GM18505 (cell line): Measurements from ENCODE around the gene RAB23.

Experiments
- ATAC-seq: cut with Tn5 transposase; IDR thresholded peaks from one replicate; pipeline ENCODE4 v1.9.1; 2021; ENCODE audit not compliant: unreplicated experiment
- POLR2A ChIP-seq: IDR thresholded peaks from 4 replicates; pipeline ENCODE4 v1.6.1; 2011; ENCODE audit warnings: borderline replicate concordance; ENCODE audit not compliant: insufficient read depth, insufficient read length; ENCODE audit errors: extremely low read depth

Gene RAB23

DNA sequence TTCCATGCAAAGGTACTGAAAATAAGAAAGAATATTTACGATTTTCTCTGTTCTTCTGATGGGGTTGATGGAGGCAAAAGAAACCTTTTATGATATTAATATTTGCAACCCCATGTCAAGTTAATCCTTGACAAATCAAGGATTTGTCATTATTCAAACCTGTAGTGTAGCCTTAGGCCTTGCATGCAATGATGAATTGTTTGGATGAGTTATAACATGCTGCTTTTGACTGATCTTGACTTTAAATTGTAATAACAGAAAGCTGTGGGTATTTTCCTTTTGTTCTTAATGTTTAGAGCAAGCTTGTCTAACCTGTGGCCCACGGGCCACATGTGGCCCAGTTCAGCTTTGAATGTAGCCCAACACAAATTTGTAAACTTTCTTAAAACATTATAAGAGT is 63.0 kb downstream of the RAB23 start:
- TF ChIP-seq POLR2A: no peak
- no peak for ATAC-seq

DNA sequence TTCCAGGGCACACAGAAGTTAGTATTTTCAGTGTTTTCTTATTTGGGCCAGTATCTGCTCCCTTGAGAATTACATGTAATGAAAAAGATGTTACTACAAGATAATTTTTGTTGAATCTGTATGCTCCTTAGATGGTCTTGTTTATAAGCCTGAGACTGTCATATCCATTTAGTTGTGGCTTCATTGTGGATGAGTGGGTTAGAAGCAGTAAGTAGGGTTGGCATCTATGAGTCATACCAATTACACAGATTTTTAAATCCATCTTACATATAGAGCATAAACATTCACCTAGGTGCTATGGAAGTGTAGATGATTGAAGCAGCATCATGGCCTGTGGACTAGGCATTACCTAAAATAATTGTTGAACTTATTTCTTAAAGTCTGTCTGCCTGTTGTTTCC is 63.4 kb downstream of the RAB23 start:
- TF ChIP-seq POLR2A: no peak
- ATAC-seq: no peak

DNA sequence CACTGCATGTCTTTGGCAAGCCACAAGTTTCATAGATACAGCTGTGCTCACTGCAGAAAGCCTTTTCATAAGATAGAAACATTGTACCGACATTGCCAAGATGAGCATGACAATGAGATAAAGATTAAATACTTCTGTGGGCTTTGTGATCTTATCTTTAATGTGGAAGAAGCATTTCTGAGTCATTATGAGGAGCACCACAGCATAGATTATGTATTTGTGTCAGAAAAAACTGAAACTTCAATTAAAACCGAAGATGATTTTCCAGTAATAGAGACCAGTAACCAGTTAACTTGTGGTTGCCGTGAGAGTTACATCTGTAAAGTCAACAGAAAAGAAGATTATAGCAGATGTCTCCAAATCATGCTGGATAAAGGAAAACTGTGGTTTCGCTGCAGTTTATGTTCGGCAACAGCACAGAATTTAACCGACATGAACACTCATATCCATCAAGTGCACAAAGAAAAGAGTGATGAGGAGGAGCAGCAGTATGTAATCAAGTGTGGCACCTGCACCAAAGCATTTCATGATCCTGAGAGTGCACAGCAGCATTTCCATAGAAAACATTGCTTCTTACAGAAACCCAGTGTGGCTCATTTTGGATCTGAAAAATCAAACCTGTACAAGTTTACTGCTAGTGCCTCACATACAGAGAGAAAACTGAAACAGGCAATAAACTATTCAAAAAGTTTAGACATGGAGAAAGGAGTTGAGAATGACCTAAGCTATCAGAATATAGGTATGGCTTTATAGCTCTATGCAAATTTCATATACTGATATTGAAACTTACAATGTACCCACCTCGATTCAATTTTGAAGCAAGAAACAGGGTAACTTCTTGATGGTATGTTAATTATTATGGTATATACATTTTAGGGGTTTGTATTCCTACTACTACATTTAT is 73.9 kb downstream of the RAB23 start:
- TF ChIP-seq POLR2A: no peak
- no peak for ATAC-seq

DNA sequence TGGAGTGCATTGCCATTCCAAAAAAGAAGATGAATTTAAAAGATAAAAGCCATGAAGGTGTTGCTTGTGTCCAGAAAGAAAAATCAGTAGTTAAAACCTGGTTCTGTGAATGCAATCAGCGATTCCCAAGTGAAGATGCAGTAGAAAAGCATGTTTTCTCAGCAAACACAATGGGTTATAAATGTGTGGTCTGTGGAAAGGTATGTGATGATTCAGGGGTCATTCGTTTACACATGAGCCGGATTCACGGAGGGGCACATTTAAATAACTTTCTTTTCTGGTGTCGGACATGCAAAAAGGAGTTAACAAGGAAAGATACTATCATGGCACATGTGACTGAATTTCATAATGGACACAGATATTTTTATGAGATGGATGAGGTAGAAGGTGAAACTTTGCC is 74.7 kb downstream of the RAB23 start:
- ATAC-seq: no peak
- TF ChIP-seq POLR2A: no peak

DNA sequence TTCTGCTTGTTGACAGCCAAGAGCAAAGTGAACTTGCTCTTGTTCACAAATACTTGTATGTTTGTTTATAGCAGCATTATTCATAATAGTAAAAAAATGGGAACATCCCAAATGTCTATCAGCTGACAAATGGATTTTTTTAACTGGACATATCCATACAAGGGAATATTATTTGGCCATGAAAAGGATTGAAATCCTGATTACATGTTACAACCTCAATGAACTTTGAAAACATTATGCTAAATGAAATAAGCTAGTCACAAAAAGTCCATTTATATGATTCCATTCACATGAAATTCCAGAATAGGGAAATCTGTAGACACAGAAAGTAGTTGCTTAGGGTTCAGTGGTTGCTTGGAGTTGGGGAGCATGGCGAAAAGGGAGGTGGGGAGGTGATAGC is 78.4 kb downstream of the RAB23 start:
- ATAC-seq: no peak
- TF ChIP-seq POLR2A: no peak

DNA sequence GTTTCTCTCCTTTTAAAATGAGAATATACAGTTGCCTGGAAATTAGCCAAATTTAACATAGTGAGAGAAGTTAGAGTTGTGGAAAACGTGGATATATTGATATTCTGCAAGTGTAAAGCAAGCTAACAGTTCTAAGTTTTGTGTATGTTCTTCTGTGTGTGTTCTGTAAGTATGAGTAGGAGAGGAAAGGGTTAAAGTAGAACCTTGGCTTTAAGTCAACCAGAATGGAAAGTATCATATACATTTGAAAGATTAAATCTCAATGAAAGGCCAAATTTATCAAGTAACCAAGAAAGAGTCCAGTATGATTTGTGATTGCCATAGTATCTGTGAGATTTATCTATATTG is 80.0 kb downstream of the RAB23 start:
- no peak for ATAC-seq
- TF ChIP-seq POLR2A: no peak

DNA sequence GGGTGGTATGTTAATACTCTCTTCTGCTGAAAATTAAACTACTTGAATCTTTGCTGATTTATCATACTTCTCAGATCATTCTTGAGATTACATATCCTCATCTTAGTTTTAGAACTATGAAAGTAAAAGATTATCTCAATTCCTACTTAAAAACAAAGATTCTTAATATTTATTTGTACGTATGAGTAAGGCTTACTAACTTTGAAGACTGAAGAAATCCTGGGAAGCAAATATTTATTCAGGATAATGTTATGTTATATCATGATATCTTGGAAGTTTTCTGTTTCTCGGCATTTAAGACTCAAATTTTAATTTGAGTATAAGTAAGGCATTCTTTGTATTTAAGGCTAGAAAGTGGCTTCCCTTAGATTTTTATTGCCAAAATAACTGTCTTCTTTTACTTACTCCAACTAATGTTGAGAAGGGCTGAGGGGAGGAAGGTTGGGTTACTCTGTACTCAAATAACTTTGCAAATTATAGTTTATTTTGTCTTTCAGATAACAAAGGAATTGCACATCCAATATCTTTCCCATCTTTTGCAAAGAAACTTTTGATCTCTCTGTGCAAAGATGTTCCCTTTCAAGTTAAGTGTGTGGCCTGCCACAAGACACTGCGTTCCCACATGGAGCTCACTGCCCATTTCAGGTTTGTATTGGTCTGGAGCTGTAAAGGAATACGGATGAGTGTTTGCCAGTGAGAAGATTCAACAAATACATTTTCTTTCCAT is 80.5 kb downstream of the RAB23 start:
- ATAC-seq: no peak
- TF ChIP-seq POLR2A: no peak

DNA sequence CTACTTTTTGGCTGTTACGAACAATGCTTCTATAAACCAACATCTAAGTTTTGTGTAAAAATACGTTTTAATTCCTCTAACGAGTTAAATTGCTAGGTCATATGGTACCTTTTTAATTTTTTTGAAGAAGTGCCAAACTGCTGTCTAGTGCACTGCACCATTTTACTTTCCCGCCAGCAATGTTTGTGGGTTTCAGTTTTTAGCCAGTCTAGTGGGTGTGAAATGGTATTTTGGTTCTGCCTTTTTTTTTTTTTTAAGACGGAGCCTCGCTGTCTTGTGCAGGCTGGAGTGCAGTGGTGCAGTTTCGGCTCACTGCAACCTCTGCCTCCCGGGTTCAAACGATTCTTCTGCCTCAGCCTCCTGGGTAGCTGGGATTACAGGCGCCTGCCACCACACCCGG is 84.1 kb downstream of the RAB23 start:
- no peak for TF ChIP-seq POLR2A
- no peak for ATAC-seq

DNA sequence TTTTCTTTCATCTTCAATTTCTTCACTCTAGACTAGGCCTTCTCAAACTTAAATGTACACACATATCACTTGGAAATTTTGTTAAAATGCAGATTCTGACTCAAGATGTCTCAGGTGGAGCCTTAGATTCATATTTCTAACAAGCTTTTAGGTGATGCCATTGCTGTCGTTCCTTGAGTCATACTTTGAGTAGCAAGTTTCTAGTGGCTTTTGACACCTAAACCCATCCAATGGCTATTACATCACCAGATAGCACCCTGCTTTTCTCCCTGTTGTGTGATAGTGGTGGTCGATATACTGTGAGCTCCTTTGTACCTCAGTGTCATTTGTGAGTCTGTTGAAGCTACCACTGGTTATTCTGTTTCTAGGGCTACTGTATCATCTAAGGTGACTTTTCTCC is 84.8 kb downstream of the RAB23 start:
- no peak for ATAC-seq
- TF ChIP-seq POLR2A: no peak
